Upper lobe of left lung (tissue), 6 donors: ENCODE data around the gene VPS8. TPM values are rescaled to one million over a fixed set of nuclear protein-coding genes. Genes with fewer than 3 reads are reported as not detected.
"Not testable (repeated sequence)": the region's sequence is repeated elsewhere in the genome, so short reads cannot be mapped to it uniquely, and the experiment has no call there.

Experiments
- ATAC-seq, 2 donors: fragments of 200-7000 bp; cut with Tn5 transposase; one replicate each; pipeline ENCODE4 v1.9.1; 2022; ENCODE audit warnings: mild to moderate bottlenecking in 2 of 2, moderate library complexity in 2 of 2; ENCODE audit not compliant: low FRiP score in 2 of 2
- DNase-seq, 2 donors: peaks; one replicate each; pipeline ENCODE4 v3.0.0-alpha.2; 2019 to 2020
- H3K27ac ChIP-seq, 4 donors: fragments of 200-600 bp; sonication (generic); one replicate each; pipeline ENCODE4 v1.5.1; 2016 to 2019
- H3K27me3 ChIP-seq, 4 donors: fragments of 200-600 bp; sonication (generic); one replicate each; pipeline ENCODE4 v1.5.1; 2017 to 2019
- H3K36me3 ChIP-seq, 4 donors: fragments of 200-600 bp; sonication (generic); one replicate each; pipeline ENCODE4 v1.5.1; 2016 to 2019
- H3K4me1 ChIP-seq, 4 donors: fragments of 200-600 bp; sonication (generic); one replicate each; pipeline ENCODE4 v1.5.1; 2018 to 2019
- H3K4me3 ChIP-seq, 4 donors: fragments of 200-600 bp; sonication (generic); one replicate each; pipeline ENCODE4 v1.5.1; 2017 to 2019; ENCODE audit warnings: mild to moderate bottlenecking in 2 of 4, moderate library complexity in 1 of 4
- H3K9me3 ChIP-seq, 4 donors: fragments of 200-600 bp; sonication (generic); one replicate each; pipeline ENCODE4 v1.5.1; 2018 to 2019
- CTCF ChIP-seq, 6 experiments: fragments of 450-650 bp in 4 of 6; fragments of 200-600 bp in 2 of 6; sonication (generic) in 2 of 6; IDR thresholded peaks; one replicate each; pipeline ENCODE4 v1.5.1; 2016 to 2019; ENCODE audit warnings: antibody characterized with exemption in 6 of 6
- EP300 ChIP-seq, 4 donors: sonication (generic); formaldehyde crosslinking; IDR thresholded peaks; one replicate each; pipeline ENCODE4 v1.5.1; 2017; ENCODE audit warnings: antibody characterized with exemption in 4 of 4, control low read depth in 2 of 4
- POLR2A ChIP-seq, 4 donors: fragments of 450-650 bp; IDR thresholded peaks; one replicate each; pipeline ENCODE4 v1.5.1; 2016 to 2017; ENCODE audit warnings: antibody characterized with exemption in 4 of 4, mild to moderate bottlenecking in 2 of 4
- POLR2AphosphoS5 ChIP-seq, 2 donors: sonication (generic); formaldehyde crosslinking; IDR thresholded peaks; one replicate each; pipeline ENCODE4 v1.5.1; 2017; ENCODE audit warnings: antibody characterized with exemption in 2 of 2
- WGBS, 2 donors: methylation state at CpG; one replicate each; pipeline ENCODE4 v1.1.5; 2017 to 2018; 5-methylcytosine and 5-hydroxymethylcytosine counted together
- total RNA-seq, 6 donors: library from RNA; depleted of rRNA in 4 of 6; stranded (reverse); fragments of >200 nt in 4 of 6; gene quantifications; one replicate each; pipeline versions ENCODE4 v1.1.0 to v1.2.1, GENCODE V29; 2016 to 2021
- donor health status: DM: no; HTN: no; CAD: no; lungs with moderate emphysema.
- donor health status: DM: no; HTN: yes; CAD: no; lungs with severe emphysema.

Gene VPS8
- total RNA-seq, 6 donors from 2014 or later, result 50.9 to 147 (median 61.5) TPM

- Histone ChIP-seq H3K4me3 (no peak overlapping the region), H3K36me3 (peaks cover 9 to 28% (median 21%) of the 10 kb centered on the region in 4 donors), H3K27ac (no peak overlapping the region), H3K9me3 (no peaks in the 10 kb centered on the region), H3K27me3 (no peaks in the 10 kb centered on the region), H3K4me1 (no peaks in the 10 kb centered on the region)
- ATAC-seq (no peak), DNase-seq (no peak)
- TF ChIP-seq POLR2AphosphoS5 (IDR thresholded peaks at IDR 0.05), result no peak
- no peak for TF ChIP-seq CTCF (IDR thresholded peaks at IDR 0.05)
- no peak for TF ChIP-seq EP300 (IDR thresholded peaks at IDR 0.05)
- WGBS, 2 donors, result 93 to 98% methylated on average over 1 of the region's 1 CpG
Measured at GRCh38 chr3:184993394-184993793, 181.4 kb downstream of the VPS8 start.

GRCh38 chr3:185003876-185004275, 191.9 kb downstream of the VPS8 start:
- peaks cover 0 to 36% (median 19%) of the 10 kb centered on the region in 4 donors for H3K36me3 ChIP-seq
- not testable (repeated sequence) for H3K27ac ChIP-seq, H3K4me3 ChIP-seq, H3K4me1 ChIP-seq, ATAC-seq, H3K9me3 ChIP-seq, H3K27me3 ChIP-seq
- 96% methylated on average over 20 of the region's 28 CpGs; no CpG with 5 or more reads in 1 of the 2 donors for WGBS, 2 donors
- peak in 1 of 2 donors; percentile 66 for DNase-seq

- H3K27me3 ChIP-seq, result no peaks in the 10 kb centered on the region
- TF ChIP-seq EP300 (IDR thresholded peaks at IDR 0.05), result no peak
- no peak for TF ChIP-seq POLR2A (IDR thresholded peaks at IDR 0.05)
- no peak for TF ChIP-seq CTCF (IDR thresholded peaks at IDR 0.05)
- no peak for TF ChIP-seq POLR2AphosphoS5 (IDR thresholded peaks at IDR 0.05)
- no peak for ATAC-seq
- 91 to 92% methylated on average over 3 of the region's 3 CpGs for WGBS, 2 donors
- peaks cover 4 to 11% (median 8%) of the 10 kb centered on the region in 4 donors for H3K9me3 ChIP-seq
- DNase-seq, result no peak
- H3K36me3 ChIP-seq, result peaks cover 0 to 8% (median 0%) of the 10 kb centered on the region in 4 donors
- no peaks in the 10 kb centered on the region for H3K4me1 ChIP-seq
- no peak overlapping the region for H3K27ac ChIP-seq
- no peak overlapping the region for H3K4me3 ChIP-seq
Measured at GRCh38 chr3:185009650-185010049, 197.7 kb downstream of the VPS8 start.

- not testable (repeated sequence) for ATAC-seq, H3K4me3 ChIP-seq, H3K36me3 ChIP-seq, H3K27me3 ChIP-seq, H3K4me1 ChIP-seq, H3K9me3 ChIP-seq
- H3K27ac ChIP-seq, result peak overlapping the region in 2 of 4 donors; percentile 2 to 27
- peak in 1 of 2 donors; percentile 1 for DNase-seq
- WGBS, 2 donors, result 55 to 56% methylated on average over 12 of the region's 12 CpGs
Measured at GRCh38 chr3:185017584-185017983, 205.6 kb downstream of the VPS8 start.

GRCh38 chr3:185017996-185018395, 206.0 kb downstream of the VPS8 start:
- H3K4me1 ChIP-seq, H3K36me3 ChIP-seq, H3K4me3 ChIP-seq, H3K9me3 ChIP-seq, DNase-seq, H3K27me3 ChIP-seq, ATAC-seq: not testable (repeated sequence)
- H3K27ac ChIP-seq, result peak overlapping the region in 1 of 4 donors; percentile 27
- 61 to 77% methylated on average over 6 of the region's 6 CpGs for WGBS, 2 donors

GRCh38 chr3:185021256-185021655, 209.3 kb downstream of the VPS8 start:
- DNase-seq, result no peak
- ATAC-seq, result no peak
- peaks cover 0 to 8% (median 3%) of the 10 kb centered on the region in 4 donors for H3K36me3 ChIP-seq
- H3K9me3 ChIP-seq, result no peaks in the 10 kb centered on the region
- 78 to 79% methylated on average over 1 of the region's 1 CpG for WGBS, 2 donors
- H3K27me3 ChIP-seq, result no peaks in the 10 kb centered on the region
- H3K27ac ChIP-seq, result no peak overlapping the region
- H3K4me1 ChIP-seq, result no peaks in the 10 kb centered on the region
- TF ChIP-seq POLR2AphosphoS5 (IDR thresholded peaks at IDR 0.05), result no peak
- no peak for TF ChIP-seq CTCF (IDR thresholded peaks at IDR 0.05)
- no peak for TF ChIP-seq POLR2A (IDR thresholded peaks at IDR 0.05)
- no peak for TF ChIP-seq EP300 (IDR thresholded peaks at IDR 0.05)
- H3K4me3 ChIP-seq, result no peak overlapping the region
